ENCODE results near the gene KDELR1.

Gene KDELR1

DNA sequence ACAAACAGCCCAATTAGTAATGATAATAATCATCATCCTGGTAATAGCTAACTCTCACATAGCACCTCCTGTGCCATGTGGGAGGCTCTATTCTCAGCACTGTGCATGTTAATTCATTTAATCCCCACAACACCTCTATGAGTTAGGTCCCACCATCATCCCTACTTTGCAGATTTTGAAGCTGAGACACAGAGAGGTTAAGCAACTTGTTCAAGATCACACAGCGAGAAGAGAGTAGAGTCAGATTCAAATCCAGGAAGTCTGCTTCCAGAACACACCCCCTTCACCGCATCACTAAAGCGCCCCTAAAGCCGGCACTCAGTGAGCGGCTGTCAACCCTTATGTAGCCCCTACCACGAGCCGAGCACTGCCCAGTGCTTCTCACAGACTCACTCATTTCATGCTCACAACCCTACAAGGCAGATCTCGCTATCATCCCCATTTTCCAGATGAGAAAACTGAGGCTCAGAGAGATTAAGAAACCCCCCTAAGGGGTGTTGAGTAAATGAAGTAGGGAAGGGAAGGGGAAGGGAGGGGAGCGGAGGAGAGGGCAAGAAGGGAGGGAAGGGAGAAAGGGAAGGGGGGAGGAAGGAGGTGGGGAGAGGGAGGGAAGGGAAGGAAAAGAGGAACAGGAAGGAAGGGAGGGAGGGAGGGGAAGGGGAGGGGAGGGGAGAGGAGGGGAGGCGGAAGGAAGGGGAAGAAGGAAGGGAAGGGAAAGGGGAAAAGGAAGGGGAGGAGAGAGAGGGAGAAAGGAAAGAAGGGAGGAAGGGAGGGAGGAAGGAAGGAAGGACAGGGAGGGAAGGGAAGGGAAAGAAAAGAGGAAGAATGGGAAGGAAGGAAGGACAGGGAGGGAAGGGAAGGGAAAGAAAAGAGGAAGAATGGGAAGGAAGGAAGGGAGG is 49.6 kb downstream of the KDELR1 start:
- DNase-seq: no peak

DNA sequence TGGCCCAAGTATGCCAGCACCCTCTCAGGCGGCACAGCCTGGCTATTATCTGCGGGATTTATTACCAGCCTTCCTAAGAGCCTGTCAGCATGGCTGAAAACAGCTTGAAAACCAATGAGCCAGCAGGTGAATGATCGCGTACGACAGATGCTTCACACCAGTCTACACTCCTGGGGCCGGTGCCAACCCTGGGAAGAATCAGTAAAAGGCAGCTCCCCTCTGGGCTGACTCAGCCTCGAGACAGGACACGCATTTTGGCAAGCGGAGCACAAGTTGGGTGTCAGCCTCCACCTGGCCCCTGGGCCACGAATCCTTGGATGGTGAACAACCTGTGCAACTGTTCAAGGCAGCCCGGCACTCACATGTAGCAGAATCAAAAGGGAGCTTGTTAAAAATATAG is 50.4 kb downstream of the KDELR1 start:
- no peak for DNase-seq

DNA sequence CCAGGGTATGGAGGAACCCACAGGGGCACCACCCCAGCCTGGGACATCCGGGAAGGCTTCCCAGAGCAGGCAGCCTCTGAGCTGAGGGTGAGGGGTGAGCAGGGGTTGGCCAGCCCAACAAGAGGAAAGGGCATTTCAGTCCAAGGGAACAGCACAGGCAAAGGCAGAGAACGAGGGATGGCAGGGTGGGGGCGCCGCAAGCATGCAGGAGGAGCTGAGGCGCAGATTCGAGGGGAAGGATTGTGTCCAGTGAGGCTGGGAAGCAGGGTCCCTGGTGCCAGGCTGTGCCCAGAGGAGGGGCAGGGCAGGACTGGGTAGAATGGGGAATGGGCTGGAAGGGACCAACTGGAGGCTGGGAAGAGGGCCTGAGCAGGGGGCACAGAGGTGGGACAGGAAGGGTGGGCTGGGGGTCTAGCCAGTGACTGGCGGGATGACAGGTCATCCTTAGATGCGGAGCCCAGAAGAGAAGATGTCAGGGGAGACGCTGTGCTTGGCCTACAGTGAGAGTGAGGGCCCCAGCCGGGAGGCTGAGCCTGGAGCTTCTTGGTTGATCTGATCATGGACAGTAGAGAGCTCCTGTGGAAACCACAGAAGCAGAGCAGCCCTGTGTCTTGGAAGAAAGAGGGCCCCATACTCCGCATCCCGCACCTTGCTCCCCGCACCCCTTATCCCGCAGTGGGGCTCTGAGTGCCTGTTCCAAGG is 52.4 kb downstream of the KDELR1 start:
- DNase-seq: no peak

DNA sequence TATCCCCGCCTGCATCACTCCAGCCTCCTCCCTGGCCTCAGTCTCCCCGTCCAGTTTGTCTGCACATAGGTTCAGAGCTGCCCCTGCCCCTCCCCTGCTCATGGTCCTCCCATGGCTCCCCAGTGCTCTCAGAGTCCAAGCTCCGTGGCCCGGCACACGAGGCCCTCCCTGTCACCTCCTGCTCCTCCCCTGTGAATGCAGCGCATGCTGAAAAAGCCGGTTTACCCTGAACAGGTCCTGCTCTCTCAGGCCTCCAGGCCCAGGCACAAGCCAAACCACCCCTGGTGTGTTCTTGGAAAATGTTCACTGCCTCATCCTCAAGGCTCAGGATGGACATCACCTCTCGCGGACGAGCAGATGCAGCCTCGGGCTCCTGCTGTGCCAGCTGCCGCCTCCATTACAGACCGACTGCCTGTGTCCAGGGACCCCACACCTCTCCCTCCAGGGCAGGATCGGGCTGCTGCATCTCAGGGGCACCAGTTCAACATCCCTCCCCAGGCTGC is 53.0 kb downstream of the KDELR1 start:
- DNase-seq: no peak

DNA sequence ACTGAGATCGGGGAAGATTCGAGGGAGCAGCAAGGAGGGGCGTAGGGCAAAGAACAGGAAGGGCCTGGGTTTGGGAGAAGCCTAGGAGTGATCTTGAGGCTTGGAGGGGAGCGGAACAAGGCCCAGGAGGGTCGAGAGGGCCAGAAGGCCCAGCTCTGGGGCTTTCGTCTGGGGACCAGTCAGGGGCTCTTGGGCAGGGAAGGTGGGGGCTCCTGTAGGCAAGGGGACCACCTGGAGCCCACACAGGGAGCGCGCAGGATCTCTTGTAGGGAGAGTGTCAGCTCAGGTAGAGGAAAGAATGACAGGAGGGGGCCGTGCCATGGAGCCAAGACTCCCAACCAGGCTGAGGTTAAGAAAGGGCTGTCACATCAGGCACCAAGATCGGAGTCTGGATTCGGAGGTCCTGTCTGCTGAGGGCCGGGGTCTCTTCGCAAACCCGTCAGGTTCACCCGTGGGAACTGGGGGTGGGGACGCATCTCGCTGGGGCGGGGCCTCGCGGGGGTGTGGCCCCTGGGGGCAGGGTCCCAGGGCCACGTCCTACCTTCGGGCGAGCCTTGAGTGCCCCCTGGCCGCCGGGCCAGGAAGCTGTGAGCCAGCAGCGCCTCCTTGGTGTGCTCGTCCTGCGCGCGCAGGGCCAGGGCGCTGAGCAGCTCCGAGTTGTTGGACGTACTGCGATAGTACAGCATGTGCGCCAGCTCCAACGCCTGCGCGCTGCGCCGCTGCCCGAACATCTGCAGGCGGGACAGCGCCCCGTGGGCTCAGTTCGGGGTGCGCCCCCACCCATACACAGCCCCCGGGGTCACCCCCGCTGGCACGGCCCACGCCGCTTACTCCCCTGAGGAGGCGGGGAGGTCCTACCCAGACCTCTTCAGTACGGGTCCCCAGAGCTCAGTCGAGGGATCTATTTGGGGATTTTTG is 57.6 kb downstream of the KDELR1 start:
- peak; percentile 95 for DNase-seq

DNA sequence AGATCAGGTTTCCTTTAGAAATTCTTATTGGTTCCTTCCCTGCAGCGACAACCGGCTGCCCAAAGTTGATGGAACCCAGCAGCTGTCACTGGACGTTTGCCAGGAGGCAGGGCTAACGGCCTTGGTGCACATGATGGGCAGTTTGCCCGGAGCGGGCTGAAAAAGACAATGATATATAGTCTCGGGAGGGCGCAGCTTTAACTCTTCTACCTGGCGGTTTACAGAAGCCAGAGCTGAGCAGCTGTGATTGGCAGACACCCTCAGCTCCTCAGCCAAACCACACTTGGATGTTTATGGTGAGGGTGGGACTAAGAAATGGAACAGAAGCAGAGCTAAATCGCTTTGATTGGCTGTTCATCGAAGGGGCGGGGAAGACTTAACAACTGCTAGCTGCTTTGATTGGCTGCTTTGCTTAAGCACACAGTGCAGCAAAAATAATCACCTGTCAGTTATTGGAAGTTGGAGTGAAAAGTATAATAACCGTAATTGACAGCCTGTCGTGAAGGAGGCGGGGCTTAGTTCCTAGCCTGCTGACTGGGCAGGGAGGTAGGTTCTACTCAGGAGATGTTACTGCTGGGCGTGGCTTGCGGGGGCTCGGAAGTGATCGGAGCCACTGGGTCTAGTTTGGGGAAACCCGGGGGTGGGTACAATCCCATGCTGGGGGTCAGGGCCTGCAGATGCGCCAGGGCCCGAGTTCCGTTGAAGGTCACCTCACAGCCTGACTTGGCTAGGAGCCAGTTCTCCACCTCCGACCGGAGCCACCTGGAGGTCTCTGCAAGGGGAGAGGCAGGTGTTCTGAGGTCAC is 58.5 kb downstream of the KDELR1 start:
- peak; percentile 95 for DNase-seq

Data from GDM1 (cell line).